Stomach (tissue), 19 donors: ENCODE measurements around the gene C20orf141. TPM values are rescaled to one million over a fixed set of nuclear protein-coding genes. Genes with fewer than 3 reads are reported as not detected.
"Not testable (repeated sequence)": the region's sequence is repeated elsewhere in the genome, so short reads cannot be mapped to it uniquely, and the experiment has no call there.

Experiments used
- DNase-seq, 2 donors: peaks; one replicate each; pipeline versions ENCODE4 v3.0.0 to v3.0.0-alpha.2; 2013 to 2019
- H3K27ac ChIP-seq, 5 donors: fragments of 200-600 bp in 4 of 5; sonication (generic) in 4 of 5; one replicate each; pipeline ENCODE4 v1.5.1; 2013 to 2019; ENCODE audit warnings: mild to moderate bottlenecking in 1 of 5, moderate library complexity in 1 of 5
- H3K27me3 ChIP-seq, 3 donors: fragments of 200-600 bp; sonication (generic); one replicate each; pipeline ENCODE4 v1.5.1; 2017 to 2019; ENCODE audit warnings: mixed run types in 1 of 3
- H3K36me3 ChIP-seq, 4 donors: fragments of 200-600 bp; sonication (generic); 1 replicate in 3 of 4; 2 replicates in 1 of 4; pipeline ENCODE4 v1.5.1; 2016 to 2019
- H3K4me1 ChIP-seq, 4 donors: fragments of 200-600 bp; sonication (generic); one replicate each; pipeline ENCODE4 v1.5.1; 2016 to 2019
- H3K4me3 ChIP-seq, 4 donors: fragments of 200-600 bp; sonication (generic) in 3 of 4; one replicate each; pipeline ENCODE4 v1.5.1; 2016 to 2019; ENCODE audit warnings: mild to moderate bottlenecking in 1 of 4
- H3K9me3 ChIP-seq, 4 donors: fragments of 200-600 bp; sonication (generic); one replicate each; pipeline ENCODE4 v1.5.1; 2016 to 2019
- CTCF ChIP-seq, 7 experiments: fragments of 450-650 bp in 4 of 7; fragments of 200-600 bp in 3 of 7; sonication (generic) in 3 of 7; IDR thresholded peaks; one replicate each; pipeline ENCODE4 v1.5.1; 2016 to 2019; ENCODE audit warnings: antibody characterized with exemption in 7 of 7, control low read depth in 2 of 7, mild to moderate bottlenecking in 1 of 7
- EP300 ChIP-seq: sonication (generic); formaldehyde crosslinking; IDR thresholded peaks from one replicate; pipeline ENCODE4 v1.6.1; 2017; ENCODE audit warnings: antibody characterized with exemption
- POLR2A ChIP-seq, 4 donors: fragments of 450-650 bp; IDR thresholded peaks; one replicate each; pipeline ENCODE4 v1.6.1; 2016; ENCODE audit warnings: antibody characterized with exemption in 4 of 4, control low read depth in 2 of 4, mild to moderate bottlenecking in 1 of 4, moderate library complexity in 1 of 4
- POLR2AphosphoS5 ChIP-seq, 3 donors: sonication (generic); formaldehyde crosslinking; IDR thresholded peaks; one replicate each; pipeline ENCODE4 v1.6.1; 2016; ENCODE audit warnings: antibody characterized with exemption in 3 of 3
- WGBS, 5 donors: extraction: QIAGEN DNeasy Blood & Tissue Kit in 3 of 5; methylation state at CpG; one replicate each; pipeline versions ENCODE4 v1.1.5 to v1.1.7; 2013 to 2018; 5-methylcytosine and 5-hydroxymethylcytosine counted together
- intact Hi-C: fragments of 100-400 bp; cut with DNase I; formaldehyde crosslinking; loops from one replicate; pipeline ENCODE4 v1.15.1; 2023; ENCODE audit warnings: low total_unique reads
- long read RNA-seq, 10 donors: transcript quantifications; one replicate each; lab custom pipeline, GENCODE V29; 2026
- polyA plus RNA-seq, 3 donors: library from polyadenylated mRNA; stranded (reverse); fragments of 200-250 nt; gene quantifications; one replicate each; pipeline ENCODE4 v1.2.3, GENCODE V29; 2013
- total RNA-seq, 5 donors: library from RNA; depleted of rRNA; stranded (reverse); fragments of >200 nt; gene quantifications; one replicate each; pipeline versions ENCODE4 v1.1.0 to v1.2.3, GENCODE V29; 2014 to 2016
- donor health status: healthy with polysubstance abuse.
- donor health status: Bipolar disorder and iron deficiency.
- donor health status: healthy.

C20orf141 gene
- total RNA-seq: not detected
- not detected for polyA plus RNA-seq
- long read RNA-seq, donor 1: 0 reads
- long read RNA-seq, donor 2: 0 reads
- long read RNA-seq, donor 3: 0 reads
- long read RNA-seq, donor 4: 0 reads
- long read RNA-seq, donor 5: 0 reads
- long read RNA-seq, donor 6: 0 reads
- long read RNA-seq, donor 7: 0 reads
- long read RNA-seq, donor 8: 0 reads
- long read RNA-seq, donor 9: 0 reads
- long read RNA-seq, donor 10: 0 reads

GRCh38 chr20:2814587-2815051, at the start of gene C20orf141:
TSS of gene C20orf141 (plus strand) at chr20:2814987. CDS start at chr20:2815185, 198 bp downstream.
- H3K27me3 ChIP-seq: peaks cover 0 to 67% (median 0%) of the 10 kb centered on the region in 3 donors
- H3K9me3 ChIP-seq: peaks cover 0 to 17% (median 8%) of the 10 kb centered on the region in 4 donors
- intact Hi-C loops: no loop called here
- DNase-seq: peak in 1 of 2 donors; percentile 76
- peak in 1 of 3 donors; percentile 35 for TF ChIP-seq POLR2AphosphoS5 (IDR thresholded peaks at IDR 0.05)
- TF ChIP-seq POLR2A (IDR thresholded peaks at IDR 0.05): no peak
- H3K4me3 ChIP-seq: no peak within 1 kb of the TSS
- no peak within 1 kb of the TSS for H3K27ac ChIP-seq
- H3K4me1 ChIP-seq: peaks cover 0 to 5% (median 1%) of the 10 kb centered on the region in 4 donors
- H3K36me3 ChIP-seq: no peaks in the 10 kb centered on the region
- WGBS, 5 donors: 20 to 43% (median 34%) methylated on average over 3 to 5 of the region's 5 CpGs

GRCh38 chr20:2767768-2768631, 46.8 kb upstream of the C20orf141 start:
- peak; percentile 45 to 94 for DNase-seq
- peak overlapping the region in 1 of 4 donors; percentile 11 for H3K4me3 ChIP-seq
- peaks cover 0 to 72% (median 0%) of the 10 kb centered on the region in 3 donors for H3K27me3 ChIP-seq
- H3K27ac ChIP-seq: peak overlapping the region; percentile 51 to 71 (median 61)
- H3K4me1 ChIP-seq: peaks cover 0 to 18% (median 11%) of the 10 kb centered on the region in 4 donors
- WGBS, 5 donors: 23 to 36% (median 30%) methylated on average over 5 to 15 of the region's 15 CpGs
- H3K36me3 ChIP-seq: no peaks in the 10 kb centered on the region
- H3K9me3 ChIP-seq: no peaks in the 10 kb centered on the region
- no peak for TF ChIP-seq EP300
- peak in 1 of 3 donors; percentile 53 for TF ChIP-seq POLR2AphosphoS5 (IDR thresholded peaks at IDR 0.05)
- intact Hi-C loops: no loop called here

GRCh38 chr20:2768632-2769015, 46.2 kb upstream of the C20orf141 start:
- H3K36me3 ChIP-seq: no peaks in the 10 kb centered on the region
- H3K4me1 ChIP-seq: peaks cover 0 to 18% (median 11%) of the 10 kb centered on the region in 4 donors
- intact Hi-C loops: no loop called here
- H3K27ac ChIP-seq: peak overlapping the region in 4 of 5 donors; percentile 51 to 71 (median 58)
- H3K4me3 ChIP-seq: no peak overlapping the region
- 23 to 53% (median 32%) methylated on average over 5 of the region's 5 CpGs for WGBS, 5 donors
- H3K27me3 ChIP-seq: peaks cover 0 to 65% (median 0%) of the 10 kb centered on the region in 3 donors
- TF ChIP-seq CTCF (IDR thresholded peaks at IDR 0.05) (no peak), EP300 (no peak), POLR2A (IDR thresholded peaks at IDR 0.05) (no peak), POLR2AphosphoS5 (IDR thresholded peaks at IDR 0.05) (no peak)
- DNase-seq: no peak
- H3K9me3 ChIP-seq: no peaks in the 10 kb centered on the region

GRCh38 chr20:2770091-2770490, 44.7 kb upstream of the C20orf141 start:
- H3K9me3 ChIP-seq, DNase-seq, H3K27ac ChIP-seq, intact Hi-C loops, H3K4me3 ChIP-seq, H3K36me3 ChIP-seq: not testable (repeated sequence)
- WGBS, 5 donors: 79 to 94% (median 94%) methylated on average over 12 of the region's 12 CpGs
- Histone ChIP-seq H3K4me1 (peaks cover 0 to 18% (median 11%) of the 10 kb centered on the region in 4 donors), H3K27me3 (peaks cover 0 to 58% (median 0%) of the 10 kb centered on the region in 3 donors)

GRCh38 chr20:2771631-2772080, 43.1 kb upstream of the C20orf141 start:
- peaks cover 0 to 11% (median 8%) of the 10 kb centered on the region in 4 donors for H3K9me3 ChIP-seq
- intact Hi-C loops: no loop called here
- WGBS, 5 donors: 40 to 64% (median 57%) methylated on average over 8 to 12 of the region's 12 CpGs
- H3K36me3 ChIP-seq: no peaks in the 10 kb centered on the region
- peaks cover 0 to 18% (median 11%) of the 10 kb centered on the region in 4 donors for H3K4me1 ChIP-seq
- no peak overlapping the region for H3K4me3 ChIP-seq
- no peak overlapping the region for H3K27ac ChIP-seq
- DNase-seq: no peak
- H3K27me3 ChIP-seq: peaks cover 0 to 53% (median 0%) of the 10 kb centered on the region in 3 donors
- no peak for TF ChIP-seq POLR2A (IDR thresholded peaks at IDR 0.05)
- TF ChIP-seq CTCF (IDR thresholded peaks at IDR 0.05): no peak
- TF ChIP-seq EP300: no peak
- no peak for TF ChIP-seq POLR2AphosphoS5 (IDR thresholded peaks at IDR 0.05)
